GM23338 (cell line): ENCODE data around the gene ACTG1.

Experiments used
- EZH2 ChIP-seq: fragments of 200-600 bp; sonication (generic); IDR thresholded peaks from one replicate; pipeline ENCODE4 v1.8.0; 2017; ENCODE audit warnings: antibody characterized with exemption, mild to moderate bottlenecking, low read depth; ENCODE audit not compliant: unreplicated experiment
- EZH2phosphoT487 ChIP-seq: fragments of 200-600 bp; sonication (generic); IDR thresholded peaks from one replicate; pipeline ENCODE4 v1.8.1; 2018; ENCODE audit warnings: antibody characterized with exemption; ENCODE audit not compliant: unreplicated experiment
- JUNB ChIP-seq: IDR thresholded peaks from one replicate; pipeline ENCODE4 v1.6.1; 2016; ENCODE audit warnings: antibody characterized with exemption; ENCODE audit not compliant: unreplicated experiment
- POLR2AphosphoS5 ChIP-seq: IDR thresholded peaks from 2 replicates; pipeline ENCODE4 v1.6.1; 2016; ENCODE audit warnings: antibody characterized with exemption, low read depth
- STAT1 ChIP-seq: IDR thresholded peaks from one replicate; pipeline ENCODE4 v1.6.1; 2016; ENCODE audit warnings: antibody characterized with exemption; ENCODE audit not compliant: unreplicated experiment
- ZNF114 ChIP-seq: fragments of 250-450 bp; sonication (Bioruptor Pico); IDR thresholded peaks from 2 replicates; pipeline ENCODE4 v1.5.0; 2020; ENCODE audit warnings: mild to moderate bottlenecking, moderate library complexity
- TF ChIP-seq, protein P1 (sequence below), 2 experiments: fragments of 200-600 bp in 1 of 2; sonication (generic) in 1 of 2; conservative IDR thresholded peaks; 2 replicates each; pipeline versions ENCODE4 v1.5.1 to v1.6.1; 2016 to 2017; ENCODE audit warnings: antibody characterized with exemption in 2 of 2, low read depth in 2 of 2, mild to moderate bottlenecking in 2 of 2, moderate library complexity in 1 of 2
- TF ChIP-seq, protein P2 (sequence below): IDR thresholded peaks from one replicate; pipeline ENCODE4 v1.6.1; 2018; ENCODE audit warnings: antibody characterized with exemption; ENCODE audit not compliant: unreplicated experiment

DNA sequence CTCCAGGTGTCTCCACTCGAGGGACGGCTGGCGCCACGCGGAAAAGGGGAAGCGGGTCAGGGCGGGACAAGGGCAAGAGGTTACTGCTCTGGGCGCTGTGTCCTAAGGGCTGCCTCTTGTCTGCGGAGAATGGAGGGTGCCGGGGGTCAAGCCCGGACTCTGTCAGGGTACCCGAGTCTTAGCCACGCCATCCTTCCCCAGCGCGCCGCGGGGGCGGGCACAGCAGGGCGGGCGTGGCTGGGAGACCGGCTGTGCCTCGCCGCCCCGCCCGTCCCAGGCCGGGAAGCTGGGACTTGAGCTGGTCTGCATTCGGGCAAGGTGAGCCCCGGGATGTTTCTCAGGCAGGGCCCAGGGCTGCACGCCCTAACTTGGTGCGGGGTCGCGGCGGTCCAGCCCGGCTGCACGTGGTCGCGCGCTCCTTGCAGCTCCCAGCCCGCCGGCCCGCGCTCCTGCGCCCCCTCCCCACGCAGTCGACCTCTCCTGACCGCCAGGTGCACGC lies 6.2 kb upstream of the ACTG1 start:
- TF ChIP-seq, protein P1, sequence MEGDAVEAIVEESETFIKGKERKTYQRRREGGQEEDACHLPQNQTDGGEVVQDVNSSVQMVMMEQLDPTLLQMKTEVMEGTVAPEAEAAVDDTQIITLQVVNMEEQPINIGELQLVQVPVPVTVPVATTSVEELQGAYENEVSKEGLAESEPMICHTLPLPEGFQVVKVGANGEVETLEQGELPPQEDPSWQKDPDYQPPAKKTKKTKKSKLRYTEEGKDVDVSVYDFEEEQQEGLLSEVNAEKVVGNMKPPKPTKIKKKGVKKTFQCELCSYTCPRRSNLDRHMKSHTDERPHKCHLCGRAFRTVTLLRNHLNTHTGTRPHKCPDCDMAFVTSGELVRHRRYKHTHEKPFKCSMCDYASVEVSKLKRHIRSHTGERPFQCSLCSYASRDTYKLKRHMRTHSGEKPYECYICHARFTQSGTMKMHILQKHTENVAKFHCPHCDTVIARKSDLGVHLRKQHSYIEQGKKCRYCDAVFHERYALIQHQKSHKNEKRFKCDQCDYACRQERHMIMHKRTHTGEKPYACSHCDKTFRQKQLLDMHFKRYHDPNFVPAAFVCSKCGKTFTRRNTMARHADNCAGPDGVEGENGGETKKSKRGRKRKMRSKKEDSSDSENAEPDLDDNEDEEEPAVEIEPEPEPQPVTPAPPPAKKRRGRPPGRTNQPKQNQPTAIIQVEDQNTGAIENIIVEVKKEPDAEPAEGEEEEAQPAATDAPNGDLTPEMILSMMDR (conservative IDR thresholded peaks at IDR 0.05; ENCODE audit: low read depth in 2 of 2), result no peak
- no peak for TF ChIP-seq EZH2phosphoT487
- no peak for TF ChIP-seq POLR2AphosphoS5
- no peak for TF ChIP-seq ZNF114 (CRISPR knock-in tag)
- TF ChIP-seq EZH2, result no peak
- TF ChIP-seq, protein P2, sequence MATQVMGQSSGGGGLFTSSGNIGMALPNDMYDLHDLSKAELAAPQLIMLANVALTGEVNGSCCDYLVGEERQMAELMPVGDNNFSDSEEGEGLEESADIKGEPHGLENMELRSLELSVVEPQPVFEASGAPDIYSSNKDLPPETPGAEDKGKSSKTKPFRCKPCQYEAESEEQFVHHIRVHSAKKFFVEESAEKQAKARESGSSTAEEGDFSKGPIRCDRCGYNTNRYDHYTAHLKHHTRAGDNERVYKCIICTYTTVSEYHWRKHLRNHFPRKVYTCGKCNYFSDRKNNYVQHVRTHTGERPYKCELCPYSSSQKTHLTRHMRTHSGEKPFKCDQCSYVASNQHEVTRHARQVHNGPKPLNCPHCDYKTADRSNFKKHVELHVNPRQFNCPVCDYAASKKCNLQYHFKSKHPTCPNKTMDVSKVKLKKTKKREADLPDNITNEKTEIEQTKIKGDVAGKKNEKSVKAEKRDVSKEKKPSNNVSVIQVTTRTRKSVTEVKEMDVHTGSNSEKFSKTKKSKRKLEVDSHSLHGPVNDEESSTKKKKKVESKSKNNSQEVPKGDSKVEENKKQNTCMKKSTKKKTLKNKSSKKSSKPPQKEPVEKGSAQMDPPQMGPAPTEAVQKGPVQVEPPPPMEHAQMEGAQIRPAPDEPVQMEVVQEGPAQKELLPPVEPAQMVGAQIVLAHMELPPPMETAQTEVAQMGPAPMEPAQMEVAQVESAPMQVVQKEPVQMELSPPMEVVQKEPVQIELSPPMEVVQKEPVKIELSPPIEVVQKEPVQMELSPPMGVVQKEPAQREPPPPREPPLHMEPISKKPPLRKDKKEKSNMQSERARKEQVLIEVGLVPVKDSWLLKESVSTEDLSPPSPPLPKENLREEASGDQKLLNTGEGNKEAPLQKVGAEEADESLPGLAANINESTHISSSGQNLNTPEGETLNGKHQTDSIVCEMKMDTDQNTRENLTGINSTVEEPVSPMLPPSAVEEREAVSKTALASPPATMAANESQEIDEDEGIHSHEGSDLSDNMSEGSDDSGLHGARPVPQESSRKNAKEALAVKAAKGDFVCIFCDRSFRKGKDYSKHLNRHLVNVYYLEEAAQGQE, result no peak
- TF ChIP-seq JUNB, result no peak
- no peak for TF ChIP-seq STAT1
